ENCODE results near the gene BLMH.
"Not testable (repeated sequence)": the region's sequence is repeated elsewhere in the genome, so short reads cannot be mapped to it uniquely, and the experiment has no call there.

Gene BLMH

DNA sequence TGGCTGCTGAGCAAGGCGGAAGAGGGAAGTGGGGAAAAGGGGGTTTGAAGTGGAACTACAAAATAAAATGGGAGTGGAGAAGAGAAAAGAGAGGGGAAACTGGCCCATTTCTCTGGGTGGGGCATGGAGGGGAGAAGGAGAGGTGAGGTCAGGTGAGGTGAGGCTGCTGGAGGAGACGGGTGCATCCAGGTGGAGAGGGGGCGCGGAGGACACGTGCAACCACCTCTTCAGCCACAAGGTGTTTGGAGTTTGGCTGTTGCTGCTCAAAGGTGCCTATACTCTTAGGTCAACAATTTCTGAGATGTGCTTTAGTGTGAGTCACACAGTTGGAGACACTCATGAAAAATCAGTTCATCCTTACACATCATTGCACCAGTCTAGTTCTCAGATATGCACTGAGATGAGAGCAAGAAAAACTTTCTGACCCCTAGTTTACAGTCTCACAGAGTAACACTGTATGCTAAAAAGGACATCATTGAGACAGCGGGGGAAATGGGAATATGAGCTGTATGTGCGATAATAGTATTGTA, 61.1 kb downstream of the BLMH start:
- in situ Hi-C loops (cut with MboI; ENCODE audit: low sequenced_read_pairs), result no loop called here

DNA sequence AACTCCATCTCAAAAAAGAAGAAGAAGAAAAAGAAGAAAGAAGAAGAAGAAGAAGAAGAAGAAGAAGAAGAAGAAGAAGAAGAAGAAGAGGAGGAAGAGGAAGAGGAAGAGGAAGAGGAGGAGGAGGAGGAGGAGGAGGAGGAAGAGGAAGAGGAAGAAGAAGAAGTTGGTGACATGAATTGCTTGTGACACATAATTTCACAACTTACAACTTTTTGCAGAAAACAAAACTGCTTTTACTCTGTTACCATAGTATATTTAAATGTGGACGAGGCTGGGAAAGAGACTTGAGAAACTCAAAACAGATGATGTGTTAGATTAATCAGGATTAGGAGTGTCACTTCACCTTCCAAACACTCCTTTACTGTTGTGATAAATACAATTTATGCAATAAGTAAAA, 61.7 kb downstream of the BLMH start:
- in situ Hi-C loops (cut with MboI; ENCODE audit: low sequenced_read_pairs), result not testable (repeated sequence)

DNA sequence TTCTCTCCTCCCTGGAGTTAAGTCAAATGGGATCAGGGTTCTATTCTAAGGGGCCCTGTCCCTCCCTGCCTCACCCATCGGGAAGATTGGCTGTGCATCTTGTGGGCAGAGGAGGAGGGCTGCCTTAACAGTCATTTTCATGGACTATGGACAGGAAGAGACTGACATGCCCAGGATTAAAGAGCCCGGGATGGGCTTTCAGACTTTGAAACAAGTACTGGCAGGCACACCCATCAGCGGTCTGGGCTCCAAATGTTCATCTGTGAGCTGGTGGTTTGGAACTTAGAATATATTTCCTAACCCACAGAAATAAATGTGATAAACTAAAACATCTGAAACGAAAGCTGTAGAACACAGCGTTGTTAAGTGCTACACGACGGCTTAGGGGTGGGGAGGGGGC, 62.7 kb downstream of the BLMH start:
- in situ Hi-C loops (cut with MboI; ENCODE audit: low sequenced_read_pairs), result no loop called here

DNA sequence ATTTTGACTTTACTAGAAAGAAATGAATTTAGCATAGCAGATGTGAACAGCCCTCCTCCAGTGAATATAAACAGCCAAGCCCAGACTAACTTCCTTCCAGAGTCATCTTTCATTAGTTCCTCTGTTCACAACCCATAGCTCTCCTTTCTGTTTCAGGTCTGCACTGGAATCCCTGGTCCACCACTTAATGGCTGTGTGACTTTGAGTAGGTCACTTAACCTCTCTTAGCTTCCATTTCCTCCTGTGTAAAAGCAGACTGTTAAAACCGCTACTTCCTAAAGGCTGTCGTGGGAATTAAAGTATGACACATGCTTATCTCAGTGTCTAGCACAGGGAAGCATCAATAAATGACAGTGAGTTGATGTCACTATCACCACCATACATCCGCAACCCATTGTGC, 63.7 kb downstream of the BLMH start:
- in situ Hi-C loops (cut with MboI; ENCODE audit: low sequenced_read_pairs), result no loop called here

DNA sequence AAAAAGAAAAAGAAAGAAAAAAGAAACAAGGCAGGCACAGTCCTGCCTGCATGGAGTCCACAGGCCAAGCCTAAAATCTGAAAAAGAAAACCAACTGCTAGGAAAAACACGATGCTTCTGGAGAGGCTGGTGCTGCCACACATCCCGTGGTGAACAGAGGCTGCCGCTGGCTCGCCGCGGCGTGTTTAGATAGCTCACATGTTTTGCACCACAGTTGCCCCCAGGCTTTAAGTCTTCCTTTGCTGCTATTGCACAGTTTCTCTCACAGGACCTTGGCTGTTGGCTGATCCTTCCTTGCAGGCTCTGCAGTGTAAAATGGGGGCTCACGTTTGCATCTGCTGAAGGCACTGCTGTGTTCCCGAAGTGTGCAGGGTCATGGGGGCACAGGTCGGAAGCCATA, 64.9 kb downstream of the BLMH start:
- in situ Hi-C loops (cut with MboI; ENCODE audit: low sequenced_read_pairs), result no loop called here

DNA sequence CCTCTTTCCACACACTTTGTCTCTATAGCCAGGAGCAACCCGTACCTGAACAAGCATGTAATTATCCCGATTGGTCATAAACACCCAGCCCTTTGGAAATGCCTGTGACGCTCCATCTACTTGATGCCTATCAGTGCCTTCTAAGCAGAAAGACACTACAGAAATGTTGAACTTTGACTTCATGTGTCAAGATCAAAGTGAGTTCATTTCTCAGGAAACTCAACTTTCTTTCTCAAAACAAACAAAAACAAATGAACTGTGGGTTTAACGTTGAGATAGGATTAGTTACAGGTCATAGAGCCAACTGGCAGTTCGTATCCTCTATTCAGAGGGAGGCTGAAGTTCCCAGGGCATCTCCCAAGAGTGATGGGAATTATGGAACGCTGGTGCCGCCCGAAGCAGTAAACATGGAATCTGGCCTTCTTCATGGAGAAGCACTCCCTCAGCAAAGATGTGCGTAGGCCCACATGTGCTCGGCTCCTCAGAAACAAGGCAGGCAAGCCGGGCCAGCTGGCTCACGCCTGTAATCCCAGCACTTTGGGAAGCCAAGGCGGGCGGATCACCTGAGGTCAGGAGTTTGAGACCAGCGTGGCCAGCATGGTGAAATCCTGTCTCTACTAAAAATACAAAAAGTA, 65.7 kb downstream of the BLMH start:
- in situ Hi-C loops (cut with MboI; ENCODE audit: low sequenced_read_pairs), result no loop called here

DNA sequence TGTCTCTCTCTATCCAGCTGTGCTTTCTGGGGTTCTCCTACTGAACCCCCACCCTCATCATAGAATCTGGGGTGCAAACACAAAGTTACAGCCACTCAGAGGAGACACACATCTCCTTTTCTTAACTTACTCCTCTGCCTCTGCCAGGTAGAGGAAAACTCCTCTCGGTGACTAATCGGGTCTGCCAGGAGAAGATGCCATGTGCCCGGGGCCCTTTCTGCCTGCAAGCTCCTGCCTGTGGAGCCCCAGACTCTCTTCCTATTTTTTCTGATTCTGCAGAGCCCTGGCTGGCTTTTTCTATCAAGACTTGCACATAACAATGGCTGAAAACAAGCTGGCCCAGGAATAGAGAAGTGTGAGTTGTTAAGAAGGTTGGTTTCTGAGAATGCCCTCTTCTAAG, 66.6 kb downstream of the BLMH start:
- in situ Hi-C loops (cut with MboI; ENCODE audit: low sequenced_read_pairs), result no loop called here

DNA sequence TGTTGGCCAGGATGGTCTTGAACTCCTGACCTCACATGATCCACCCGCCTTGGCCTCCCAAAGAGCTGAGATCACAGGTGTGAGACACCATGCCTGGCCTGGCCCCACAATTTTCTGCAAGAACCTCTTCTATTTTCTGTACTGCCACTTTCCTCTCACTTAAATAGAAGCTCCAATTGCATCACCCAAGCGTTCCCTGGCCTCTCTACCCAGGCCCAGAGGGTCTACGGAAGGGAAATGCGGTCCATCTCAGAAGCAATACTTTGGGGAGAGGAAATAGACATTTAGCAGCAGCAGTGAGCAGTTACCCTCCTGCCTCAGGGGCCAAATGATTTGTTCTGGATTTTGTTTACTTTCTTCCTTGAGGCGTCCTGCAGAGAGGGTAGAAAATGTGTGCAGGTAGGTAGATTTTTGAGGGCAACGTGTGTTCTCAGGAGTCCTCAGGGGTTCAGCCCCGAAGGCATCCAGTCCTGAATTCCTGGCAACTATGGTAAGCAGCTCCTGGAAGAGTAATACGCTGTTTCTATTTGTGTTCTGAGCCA, 67.3 kb downstream of the BLMH start:
- in situ Hi-C loops (cut with MboI; ENCODE audit: low sequenced_read_pairs), result no loop called here

DNA sequence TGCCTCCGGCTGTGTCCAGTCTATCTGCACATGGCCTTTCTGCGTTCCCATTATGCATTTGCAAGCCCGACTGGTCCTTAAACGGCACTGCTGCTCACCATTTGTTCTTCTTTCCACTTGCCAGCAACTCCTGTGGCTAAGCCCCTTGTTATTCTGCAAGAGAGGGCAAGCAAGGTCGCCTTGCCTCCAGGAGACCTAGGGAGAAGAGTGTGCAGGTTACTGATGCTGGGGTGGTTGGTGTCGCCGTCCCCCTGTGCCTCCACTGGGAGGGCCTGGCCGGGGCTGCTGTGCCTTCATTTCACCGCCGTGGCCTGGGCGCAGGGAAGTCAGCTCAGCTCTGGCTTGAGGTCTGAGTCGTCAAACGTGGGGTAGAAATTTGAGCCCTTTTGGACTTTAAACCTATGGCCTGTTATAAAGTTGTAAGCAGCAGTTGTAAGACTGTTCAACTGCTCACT, 69.0 kb downstream of the BLMH start:
- in situ Hi-C loops (cut with MboI; ENCODE audit: low sequenced_read_pairs), result no loop called here

DNA sequence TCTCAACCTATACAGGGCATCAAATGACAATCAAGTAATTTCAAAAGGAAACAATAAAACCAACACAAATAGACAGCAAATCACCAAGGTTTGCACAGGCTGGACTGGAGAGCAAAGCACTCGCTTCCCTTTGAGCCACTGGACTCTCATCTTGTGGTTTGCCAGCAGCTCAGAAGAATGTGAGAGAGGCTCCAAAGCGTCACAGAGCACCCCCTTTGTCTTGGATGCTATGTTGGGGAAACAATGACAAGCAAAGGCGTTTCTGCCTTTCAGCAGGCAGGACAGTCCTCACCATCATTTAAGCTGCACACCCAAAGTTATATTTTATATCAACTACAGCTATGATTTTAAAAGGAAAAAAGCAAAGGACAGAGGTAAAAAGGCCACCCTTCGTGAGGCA, 69.5 kb downstream of the BLMH start:
- in situ Hi-C loops (cut with MboI; ENCODE audit: low sequenced_read_pairs), result no loop called here

DNA sequence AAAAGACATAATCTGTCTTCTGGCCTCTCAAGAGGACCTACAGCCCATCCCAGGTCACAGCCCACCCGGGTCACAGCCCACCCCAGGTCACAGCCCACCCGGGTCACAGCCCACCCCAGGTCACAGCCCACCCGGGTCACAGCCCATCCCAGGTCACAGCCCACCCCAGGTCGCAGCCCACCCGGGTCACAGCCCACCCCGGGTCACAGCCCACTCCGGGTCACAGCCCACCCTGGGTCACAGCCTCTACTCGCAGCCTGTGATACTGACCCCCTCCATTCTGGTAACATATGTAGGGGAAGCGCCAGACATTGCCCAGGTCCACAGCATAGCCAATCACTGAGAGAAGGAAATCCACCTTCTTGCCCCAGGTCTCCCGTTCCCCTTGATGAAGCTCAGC, 70.4 kb downstream of the BLMH start:
- in situ Hi-C loops (cut with MboI; ENCODE audit: low sequenced_read_pairs), result no loop called here

DNA sequence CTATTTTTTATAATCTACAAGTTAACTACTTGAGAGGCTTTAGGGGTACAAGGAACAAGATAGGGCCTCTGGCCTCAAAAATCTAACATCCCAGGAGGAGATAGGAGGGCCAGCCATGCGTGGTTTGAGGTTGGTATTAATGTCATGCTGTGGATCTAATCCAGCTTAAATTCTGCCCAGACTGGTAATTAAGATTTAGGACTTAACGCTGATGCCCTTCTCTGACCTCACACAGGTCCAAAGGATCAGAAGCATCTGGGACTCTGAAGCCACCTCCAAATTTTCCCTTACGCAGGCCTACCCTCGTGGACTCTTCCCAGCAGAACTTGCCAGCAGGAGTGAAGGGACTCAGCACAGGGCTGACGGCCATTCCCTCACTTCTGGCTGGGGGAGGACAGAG, 71.3 kb downstream of the BLMH start:
- in situ Hi-C loops (cut with MboI; ENCODE audit: low sequenced_read_pairs), result no loop called here

DNA sequence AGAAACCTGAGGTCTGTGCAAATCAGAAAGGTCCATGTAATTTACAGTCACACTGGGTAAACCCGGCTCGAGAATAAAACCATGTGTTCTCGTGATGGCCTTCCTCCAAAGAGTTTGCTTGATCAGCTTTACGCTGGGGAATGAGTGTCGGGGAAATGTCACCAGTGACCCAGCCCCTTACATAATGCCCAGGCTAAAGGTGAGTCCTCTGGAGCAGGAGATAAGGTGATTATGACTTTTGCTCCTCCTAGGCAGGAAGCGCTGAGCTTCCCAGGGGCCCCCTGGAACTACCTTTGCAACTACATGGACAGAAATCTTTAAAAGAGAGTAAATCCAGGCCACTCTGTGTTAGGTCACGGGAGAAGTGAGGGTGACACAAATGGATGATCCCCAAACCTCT, 71.9 kb downstream of the BLMH start:
- in situ Hi-C loops (cut with MboI; ENCODE audit: low sequenced_read_pairs), result no loop called here

DNA sequence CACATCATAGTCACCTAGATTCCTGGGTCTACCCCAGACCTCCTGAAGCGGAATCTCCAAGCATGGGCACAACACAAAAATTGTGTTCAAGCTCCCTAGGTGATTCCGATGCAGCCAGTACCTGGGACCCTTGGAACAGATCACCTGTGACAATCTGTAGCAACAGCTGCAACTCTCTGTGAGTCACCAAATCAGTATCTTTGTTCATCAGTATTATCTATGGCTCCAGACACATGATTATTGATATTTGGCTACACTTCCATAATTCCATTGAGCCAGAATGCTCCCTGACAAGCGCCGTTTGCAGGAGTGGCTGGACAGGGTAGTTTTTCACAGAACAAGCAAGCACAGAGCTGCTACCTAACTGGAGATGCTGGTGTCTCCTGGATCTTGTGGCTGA, 72.4 kb downstream of the BLMH start:
- in situ Hi-C loops (cut with MboI; ENCODE audit: low sequenced_read_pairs), result no loop called here

DNA sequence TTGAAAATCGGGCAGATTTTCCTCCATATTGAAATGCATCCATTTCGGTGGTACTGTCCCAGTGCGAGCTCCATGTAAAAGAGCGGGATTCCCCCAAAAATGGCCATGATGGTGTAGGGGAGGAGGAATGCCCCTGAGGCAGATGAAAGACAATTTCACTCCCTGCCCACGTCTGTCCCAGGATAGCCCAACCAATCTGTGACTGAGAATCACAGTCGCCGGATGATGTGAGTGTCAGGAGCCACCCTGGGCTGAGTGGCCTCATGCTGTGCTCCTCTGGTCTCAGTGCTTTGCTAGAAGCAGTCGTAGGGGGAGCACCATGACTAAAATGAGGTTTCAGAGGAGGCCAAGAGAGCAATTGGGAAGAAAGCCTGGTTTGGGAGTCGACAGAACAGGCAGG, 72.9 kb downstream of the BLMH start:
- in situ Hi-C loops (cut with MboI; ENCODE audit: low sequenced_read_pairs), result no loop called here

DNA sequence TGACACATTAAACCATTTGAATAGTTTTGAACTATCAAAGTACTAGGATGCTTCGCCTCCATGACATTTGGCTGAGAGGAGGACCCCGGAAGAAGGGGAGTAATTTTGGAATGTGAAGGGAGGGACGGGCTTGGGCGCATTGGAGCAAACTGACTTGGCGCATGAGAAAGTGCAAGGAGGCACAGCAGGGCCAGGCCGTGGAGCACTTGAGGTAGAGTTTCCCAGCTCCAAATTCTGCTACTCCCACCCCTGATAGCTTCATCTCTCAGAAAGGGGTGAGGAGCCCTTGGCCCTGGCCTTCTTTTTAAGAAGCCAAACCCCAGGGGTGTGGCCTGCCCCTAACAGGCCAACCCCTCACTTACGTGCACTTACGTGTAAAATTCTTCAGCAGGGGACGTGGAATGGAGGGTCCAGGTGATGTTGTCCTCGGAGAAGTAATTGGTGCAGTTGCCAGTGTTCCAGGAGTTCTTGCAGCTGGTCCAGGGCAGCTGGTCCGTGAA, 73.9 kb downstream of the BLMH start:
- in situ Hi-C loops (cut with MboI; ENCODE audit: low sequenced_read_pairs), result no loop called here

DNA sequence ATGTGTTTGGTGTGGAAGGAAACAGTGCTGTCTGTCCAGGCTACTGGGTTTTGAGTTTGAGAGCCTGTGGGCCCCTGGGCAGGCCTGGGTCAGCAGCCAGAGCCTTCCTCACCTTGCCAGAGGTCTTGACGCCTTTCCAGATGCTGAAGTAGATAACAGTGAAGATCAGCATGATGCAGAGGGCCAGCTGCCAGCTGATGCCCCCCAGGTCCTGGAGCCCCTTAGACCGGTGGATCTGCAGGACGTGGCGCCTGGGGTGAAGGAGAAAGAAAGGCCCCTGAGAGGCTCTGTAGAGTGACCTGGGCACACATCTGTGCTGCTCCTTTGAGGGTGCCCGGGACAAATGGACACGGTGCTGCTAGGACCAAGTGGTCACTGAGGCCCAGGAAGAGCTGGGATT, 74.7 kb downstream of the BLMH start:
- in situ Hi-C loops (cut with MboI; ENCODE audit: low sequenced_read_pairs), result no loop called here

DNA sequence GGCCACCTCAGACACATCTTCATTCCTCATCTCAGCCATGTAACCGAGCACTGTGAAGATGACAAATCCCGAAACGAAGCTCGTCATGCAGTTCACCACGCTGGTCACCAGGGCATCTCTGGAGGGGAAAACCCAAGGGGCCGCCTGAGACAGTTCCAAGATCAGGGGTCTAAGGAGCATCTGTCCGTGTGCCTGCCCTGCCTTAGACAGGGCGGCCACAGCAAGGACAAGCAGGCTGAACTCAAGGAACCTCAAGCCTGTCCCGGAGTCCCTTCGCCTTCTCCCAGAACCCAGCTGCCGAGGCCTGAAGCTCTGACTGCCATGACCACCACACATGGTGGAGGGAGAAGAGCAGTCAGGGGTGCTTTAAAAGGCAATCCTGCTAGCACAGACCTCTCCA, 79.0 kb downstream of the BLMH start:
- in situ Hi-C loops (cut with MboI; ENCODE audit: low sequenced_read_pairs), result no loop called here

DNA sequence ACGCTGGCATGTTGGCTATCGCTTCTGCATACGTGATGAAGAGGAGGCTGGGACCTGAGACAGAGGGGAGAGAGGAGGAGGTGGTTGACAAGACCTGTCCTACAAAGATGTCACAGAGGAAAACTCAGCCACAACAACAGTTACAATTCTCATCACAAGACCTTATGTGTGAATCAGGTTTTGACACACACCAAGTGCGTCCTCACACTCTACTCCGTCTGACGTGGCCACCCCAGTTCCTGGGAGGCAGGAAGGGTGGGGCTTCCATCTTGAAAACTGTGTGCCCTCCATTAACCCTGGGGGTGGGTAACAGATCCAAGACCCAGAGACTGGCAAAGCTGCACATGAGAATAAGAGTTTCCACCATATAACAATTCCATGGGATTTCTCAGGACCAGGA, 80.4 kb downstream of the BLMH start:
- in situ Hi-C loops (cut with MboI; ENCODE audit: low sequenced_read_pairs), result no loop called here

DNA sequence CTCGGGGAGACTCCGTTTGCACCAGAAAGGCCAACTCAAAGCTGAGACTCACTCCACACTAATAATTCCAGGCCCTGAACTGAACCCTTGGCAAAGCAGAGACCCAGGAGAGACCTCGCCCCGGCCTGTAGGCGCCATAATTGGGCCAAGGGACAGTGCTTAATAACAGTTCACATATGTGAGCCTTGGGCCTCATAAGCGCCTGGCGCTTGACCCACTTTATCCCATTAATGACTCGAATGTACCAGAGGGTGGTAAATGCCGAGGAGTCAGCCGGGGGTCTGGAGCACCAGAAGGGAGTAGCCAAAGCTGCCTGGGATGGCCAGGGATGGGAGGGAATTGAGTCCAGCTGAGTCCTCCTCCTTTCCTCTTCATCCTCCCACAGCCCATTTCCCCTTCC, 80.8 kb downstream of the BLMH start:
- in situ Hi-C loops (cut with MboI; ENCODE audit: low sequenced_read_pairs), result no loop called here

DNA sequence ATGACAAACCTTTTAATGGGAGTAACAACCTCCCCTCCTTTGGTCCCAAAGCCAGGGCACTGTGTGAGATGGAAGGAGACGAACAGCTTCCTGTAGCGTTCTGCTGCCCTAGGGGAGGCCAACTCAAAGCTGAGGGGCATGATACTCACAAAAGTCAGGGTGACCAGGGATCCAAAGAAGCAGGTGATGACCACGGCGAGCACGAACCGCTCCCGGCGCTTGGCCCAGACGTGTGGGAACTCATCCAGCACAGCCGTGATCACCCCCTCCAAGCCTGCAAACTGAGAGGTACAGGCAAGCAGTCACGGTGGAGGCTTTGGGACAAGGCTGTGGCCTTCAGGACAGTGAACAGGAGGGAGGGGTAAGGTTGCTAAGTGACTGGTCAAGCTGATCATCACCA, 81.4 kb downstream of the BLMH start:
- in situ Hi-C loops (cut with MboI; ENCODE audit: low sequenced_read_pairs), result no loop called here

DNA sequence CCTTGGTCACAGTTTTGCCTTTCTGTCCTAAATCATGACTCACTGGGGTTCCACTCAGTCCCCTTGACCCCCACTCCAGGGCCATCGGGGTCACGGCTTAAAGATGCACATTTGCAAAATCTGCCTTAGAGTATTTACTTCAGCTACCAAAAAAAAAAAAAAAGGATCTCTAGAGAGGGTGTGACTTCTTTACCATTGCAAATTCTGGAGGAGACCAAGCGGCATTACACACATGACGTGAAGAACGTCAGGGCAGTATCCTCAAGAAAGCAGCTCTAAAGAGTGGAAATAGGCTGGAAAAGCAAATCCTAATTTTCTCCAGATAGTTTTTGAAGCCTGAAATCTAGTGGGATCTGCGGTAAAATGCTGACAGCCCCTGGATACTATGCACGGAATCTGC, 81.8 kb downstream of the BLMH start:
- in situ Hi-C loops (cut with MboI; ENCODE audit: low sequenced_read_pairs), result no loop called here

DNA sequence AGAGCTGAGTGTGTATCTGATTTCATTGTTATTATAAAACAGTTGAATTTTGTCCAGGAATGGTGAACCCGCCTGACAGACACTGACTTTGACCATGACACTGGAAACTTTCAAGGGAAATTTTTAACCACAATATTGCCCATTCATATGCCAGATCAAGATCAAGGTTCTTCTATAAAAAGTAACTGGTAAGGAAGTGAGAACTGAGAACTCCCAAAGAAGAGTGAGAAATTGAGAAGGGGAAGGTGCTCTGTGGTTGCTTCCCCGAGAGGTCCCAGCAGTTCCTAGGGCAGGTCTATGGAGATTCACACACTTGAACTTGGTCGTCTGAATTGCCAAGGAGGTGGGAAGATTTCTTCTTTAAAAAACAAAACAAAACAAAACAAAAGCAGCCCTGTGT, 83.5 kb downstream of the BLMH start:
- in situ Hi-C loops (cut with MboI; ENCODE audit: low sequenced_read_pairs), result no loop called here
